ENCODE measurements around the gene TLDC2. TPM values are rescaled to one million over a fixed set of nuclear protein-coding genes. Genes with fewer than 3 reads are reported as not detected.

TLDC2 gene
- total RNA-seq, 1 donor from 2014 or later: not detected

GRCh38 chr20:36862857-36863668 is 12.9 kb upstream of the TLDC2 start:
- TF ChIP-seq CTCF (conservative IDR thresholded peaks at IDR 0.05): no peak
- no peak overlapping the region for H3K4me3 Mint-ChIP-seq
- no peak overlapping the region for H3K27ac Mint-ChIP-seq (ENCODE audit: unreplicated experiment)
- H3K9me3 Mint-ChIP-seq: no peaks in the 10 kb centered on the region
- peak; percentile 30 for DNase-seq (ENCODE audit: low read depth, low spot score)
- peaks cover 39% of the 10 kb centered on the region for H3K4me1 Mint-ChIP-seq
- peaks cover 19% of the 10 kb centered on the region for H3K27me3 Mint-ChIP-seq (ENCODE audit: low read depth)
- H3K36me3 Mint-ChIP-seq (ENCODE audit: low read depth): no peaks in the 10 kb centered on the region

- no peaks in the 10 kb centered on the region for H3K36me3 Mint-ChIP-seq (ENCODE audit: low read depth)
- H3K27me3 Mint-ChIP-seq (ENCODE audit: low read depth): peaks cover 19% of the 10 kb centered on the region
- no peak for DNase-seq (ENCODE audit: low read depth, low spot score)
- no peak overlapping the region for H3K27ac Mint-ChIP-seq (ENCODE audit: unreplicated experiment)
- no peaks in the 10 kb centered on the region for H3K9me3 Mint-ChIP-seq
- peaks cover 22% of the 10 kb centered on the region for H3K4me1 Mint-ChIP-seq
- no peak for TF ChIP-seq CTCF (conservative IDR thresholded peaks at IDR 0.05)
- H3K4me3 Mint-ChIP-seq: peak overlapping the region; percentile 82
Observed at GRCh38 chr20:36865076-36865860, 10.7 kb upstream of the TLDC2 start.

GRCh38 chr20:36865861-36866149 is 10.1 kb upstream of the TLDC2 start:
- Mint-ChIP-seq H3K4me1 (peaks cover 17% of the 10 kb centered on the region), H3K27me3 (ENCODE audit: low read depth) (peaks cover 19% of the 10 kb centered on the region), H3K9me3 (no peaks in the 10 kb centered on the region), H3K27ac (ENCODE audit: unreplicated experiment) (no peak overlapping the region), H3K36me3 (ENCODE audit: low read depth) (no peaks in the 10 kb centered on the region), H3K4me3 (peak overlapping the region; percentile 82)
- no peak for TF ChIP-seq CTCF (conservative IDR thresholded peaks at IDR 0.05)
- no peak for DNase-seq (ENCODE audit: low read depth, low spot score)

- H3K4me1 Mint-ChIP-seq: peaks cover 14% of the 10 kb centered on the region
- no peak for TF ChIP-seq CTCF (conservative IDR thresholded peaks at IDR 0.05)
- peak overlapping the region; percentile 82 for H3K4me3 Mint-ChIP-seq
- peaks cover 19% of the 10 kb centered on the region for H3K27me3 Mint-ChIP-seq (ENCODE audit: low read depth)
- no peak overlapping the region for H3K27ac Mint-ChIP-seq (ENCODE audit: unreplicated experiment)
- no peak for DNase-seq (ENCODE audit: low read depth, low spot score)
- no peaks in the 10 kb centered on the region for H3K9me3 Mint-ChIP-seq
- H3K36me3 Mint-ChIP-seq (ENCODE audit: low read depth): no peaks in the 10 kb centered on the region
Observed at GRCh38 chr20:36866164-36866563, 9.8 kb upstream of the TLDC2 start.

- no peaks in the 10 kb centered on the region for H3K9me3 Mint-ChIP-seq
- H3K27me3 Mint-ChIP-seq (ENCODE audit: low read depth): peaks cover 19% of the 10 kb centered on the region
- H3K4me3 Mint-ChIP-seq: peak overlapping the region; percentile 82
- no peak for TF ChIP-seq CTCF (conservative IDR thresholded peaks at IDR 0.05)
- no peak for DNase-seq (ENCODE audit: low read depth, low spot score)
- no peaks in the 10 kb centered on the region for H3K36me3 Mint-ChIP-seq (ENCODE audit: low read depth)
- H3K4me1 Mint-ChIP-seq: peaks cover 8% of the 10 kb centered on the region
- no peak overlapping the region for H3K27ac Mint-ChIP-seq (ENCODE audit: unreplicated experiment)
Observed at GRCh38 chr20:36866681-36867495, 9.1 kb upstream of the TLDC2 start.
